Esophagus muscularis mucosa (tissue), 4 donors: Measurements from ENCODE around the gene BICDL1.

Experiments
- CTCF ChIP-seq, 3 experiments: fragments of 200-600 bp in 2 of 3; fragments of 450-650 bp in 1 of 3; sonication (generic) in 2 of 3; IDR thresholded peaks; one replicate each; pipeline ENCODE4 v1.5.1; 2017 to 2019; ENCODE audit warnings: antibody characterized with exemption in 3 of 3, mild to moderate bottlenecking in 2 of 3, moderate library complexity in 1 of 3
- EP300 ChIP-seq: sonication (generic); formaldehyde crosslinking; IDR thresholded peaks from one replicate; pipeline ENCODE4 v1.6.1; 2017; ENCODE audit warnings: antibody characterized with exemption
- POLR2A ChIP-seq: fragments of 450-650 bp; IDR thresholded peaks from one replicate; pipeline ENCODE4 v1.6.1; 2017; ENCODE audit warnings: antibody characterized with exemption, moderate library complexity, mild to moderate bottlenecking, low read depth
- POLR2AphosphoS5 ChIP-seq, 2 donors: sonication (generic); formaldehyde crosslinking; IDR thresholded peaks; one replicate each; pipeline ENCODE4 v1.6.1; 2017; ENCODE audit warnings: antibody characterized with exemption in 2 of 2

GRCh38 chr12:120006258-120006975 is 17.4 kb downstream of the BICDL1 start:
- TF ChIP-seq EP300 (no peak), POLR2AphosphoS5 (IDR thresholded peaks at IDR 0.05) (no peak), CTCF (IDR thresholded peaks at IDR 0.05) (no peak), POLR2A (no peak)
